GM23338 (cell line): ENCODE measurements around the gene CELF2. TPM values are rescaled to one million over a fixed set of nuclear protein-coding genes. Genes with fewer than 3 reads are reported as not detected.

Source experiments
- ATAC-seq: fragments of 200-7000 bp; cut with Tn5 transposase; 3 replicates; pipeline ENCODE4 v1.9.1; 2020
- DNase-seq: peaks from one replicate; pipeline ENCODE4 v3.0.0-alpha.2; 2015; ENCODE audit warnings: low spot score
- H2AFZ ChIP-seq: fragments of 200-600 bp; sonication (generic); 2 replicates; pipeline ENCODE4 v1.8.0; 2016; ENCODE audit warnings: antibody characterized with exemption, mild to moderate bottlenecking, moderate library complexity
- H3F3A ChIP-seq: fragments of 200-600 bp; sonication (generic); replicated peaks from 2 replicates; pipeline ENCODE4 v1.8.0; 2017; ENCODE audit warnings: antibody characterized with exemption, mixed run types, low read depth
- H3K27ac ChIP-seq: fragments of 200-600 bp; sonication (generic); 2 replicates; pipeline ENCODE4 v1.6.1; 2016; ENCODE audit warnings: low read depth
- H3K27me3 ChIP-seq: fragments of 200-600 bp; sonication (generic); 2 replicates; pipeline ENCODE4 v1.8.0; 2016; ENCODE audit warnings: mild to moderate bottlenecking, mixed run types, moderate library complexity; ENCODE audit not compliant: insufficient read depth
- H3K36me3 ChIP-seq: fragments of 200-600 bp; sonication (generic); 2 replicates; pipeline ENCODE4 v1.8.0; 2016; ENCODE audit warnings: mild to moderate bottlenecking; ENCODE audit not compliant: insufficient read depth
- H3K4me1 ChIP-seq: fragments of 200-600 bp; sonication (generic); 2 replicates; pipeline ENCODE4 v1.8.0; 2016; ENCODE audit warnings: mild to moderate bottlenecking, moderate library complexity; ENCODE audit not compliant: insufficient read depth
- H3K4me2 ChIP-seq: fragments of 200-600 bp; sonication (generic); 2 replicates; pipeline ENCODE4 v1.7.1; 2017; ENCODE audit warnings: mixed run types
- H3K4me3 ChIP-seq: fragments of 200-600 bp; sonication (generic); 2 replicates; pipeline ENCODE4 v1.6.1; 2016; ENCODE audit warnings: mixed run types
- H3K79me2 ChIP-seq: fragments of 200-600 bp; sonication (generic); replicated peaks from 2 replicates; pipeline ENCODE4 v1.8.0; 2017; ENCODE audit warnings: mild to moderate bottlenecking; ENCODE audit not compliant: insufficient read depth
- H3K9me2 ChIP-seq: fragments of 200-600 bp; sonication (generic); 2 replicates; pipeline ENCODE4 v1.8.0; 2017; ENCODE audit not compliant: insufficient read depth
- H4K20me1 ChIP-seq: fragments of 200-600 bp; sonication (generic); replicated peaks from 2 replicates; pipeline ENCODE4 v1.8.0; 2017; ENCODE audit warnings: mild to moderate bottlenecking; ENCODE audit not compliant: insufficient read depth
- H3K27ac Mint-ChIP-seq: 2 replicates; pipeline ENCODE4 v1.8.0; 2020; ENCODE audit warnings: inconsistent platforms, mild to moderate bottlenecking, moderate library complexity, mixed read lengths
- H3K27me3 Mint-ChIP-seq: 3 replicates; pipeline ENCODE4 v1.8.0; 2022; ENCODE audit warnings: low read depth, mild to moderate bottlenecking, moderate library complexity, mixed read lengths, inconsistent platforms; ENCODE audit not compliant: insufficient read depth, poor library complexity
- H3K36me3 Mint-ChIP-seq: 3 replicates; pipeline ENCODE4 v1.8.0; 2021; ENCODE audit warnings: low read depth, mild to moderate bottlenecking, inconsistent platforms, moderate library complexity, mixed read lengths
- H3K4me1 Mint-ChIP-seq: 3 replicates; pipeline ENCODE4 v1.8.0; 2020; ENCODE audit warnings: mild to moderate bottlenecking, inconsistent platforms, mixed read lengths
- H3K4me3 Mint-ChIP-seq: 3 replicates; pipeline ENCODE4 v1.8.0; 2021; ENCODE audit warnings: moderate library complexity, mild to moderate bottlenecking, inconsistent platforms, mixed read lengths
- H3K9me3 Mint-ChIP-seq: 3 replicates; pipeline ENCODE4 v1.8.0; 2020; ENCODE audit warnings: moderate library complexity, mild to moderate bottlenecking, inconsistent platforms, mixed read lengths
- CTCF ChIP-seq, 2 experiments: fragments of 200-600 bp in 1 of 2; sonication (generic) in 1 of 2; conservative IDR thresholded peaks; 2 replicates each; pipeline versions ENCODE4 v1.5.1 to v1.6.1; 2016 to 2017; ENCODE audit warnings: antibody characterized with exemption in 2 of 2, low read depth in 2 of 2, mild to moderate bottlenecking in 2 of 2, moderate library complexity in 1 of 2
- ETS1 ChIP-seq: IDR thresholded peaks from 2 replicates; pipeline ENCODE4 v1.6.1; 2016; ENCODE audit warnings: antibody characterized with exemption
- EZH2 ChIP-seq: fragments of 200-600 bp; sonication (generic); IDR thresholded peaks from one replicate; pipeline ENCODE4 v1.8.0; 2017; ENCODE audit warnings: antibody characterized with exemption, mild to moderate bottlenecking, low read depth; ENCODE audit not compliant: unreplicated experiment
- EZH2phosphoT487 ChIP-seq: fragments of 200-600 bp; sonication (generic); IDR thresholded peaks from one replicate; pipeline ENCODE4 v1.8.1; 2018; ENCODE audit warnings: antibody characterized with exemption; ENCODE audit not compliant: unreplicated experiment
- JUNB ChIP-seq: IDR thresholded peaks from one replicate; pipeline ENCODE4 v1.6.1; 2016; ENCODE audit warnings: antibody characterized with exemption; ENCODE audit not compliant: unreplicated experiment
- NANOG ChIP-seq: IDR thresholded peaks from 2 replicates; pipeline ENCODE4 v1.6.1; 2016; ENCODE audit warnings: antibody characterized with exemption, borderline replicate concordance
- ZNF114 ChIP-seq: fragments of 250-450 bp; sonication (Bioruptor Pico); IDR thresholded peaks from 2 replicates; pipeline ENCODE4 v1.5.0; 2020; ENCODE audit warnings: mild to moderate bottlenecking, moderate library complexity
- ZNF331 ChIP-seq: fragments of 250-450 bp; sonication (Bioruptor Pico); IDR thresholded peaks from 2 replicates; pipeline ENCODE4 v1.5.0; 2020; ENCODE audit warnings: low read depth, mild to moderate bottlenecking, moderate library complexity
- ZNF462 ChIP-seq: fragments of 250-450 bp; sonication (Bioruptor Pico); IDR thresholded peaks from 2 replicates; pipeline ENCODE4 v1.5.0; 2020; ENCODE audit warnings: mild to moderate bottlenecking, moderate library complexity
- polyA plus RNA-seq: library from polyadenylated mRNA; unstranded; fragments of >200 nt; fragmentation: Nextera tagmentation; extraction: Ambion mirVana; gene quantifications from 2 replicates; pipeline ENCODE4 v1.2.1, GENCODE V29; 2016
- total RNA-seq: library from RNA; depleted of rRNA; stranded (reverse); fragments of >200 nt; shearing (Covaris generic); gene quantifications from 2 replicates; pipeline ENCODE4 v1.2.3, GENCODE V29; 2014

Gene CELF2
- total and polyA plus RNA-seq, 2 experiments from 2014 or later = 18.1 to 22.5 TPM

- TF ChIP-seq ZNF462 (CRISPR knock-in tag) = no peak
- no peak for TF ChIP-seq ZNF331 (CRISPR knock-in tag)
These were observed 102.2 kb downstream of the CELF2 start (continued) for GRCh38 chr10:11119843-11120242.

GRCh38 chr10:11120711-11121110 lies 103.0 kb downstream of the CELF2 start:
- ATAC-seq (no peak), DNase-seq (no peak)
- H3F3A ChIP-seq = no peaks in the 10 kb centered on the region
- H3K27ac ChIP-seq = no peak overlapping the region
- no peak overlapping the region for H3K4me2 ChIP-seq
- Mint-ChIP-seq H3K9me3 (no peaks in the 10 kb centered on the region), H3K4me3 (no peak overlapping the region), H3K4me1 (peaks cover 14% of the 10 kb centered on the region), H3K27ac (no peak overlapping the region), H3K27me3 (peaks cover 2% of the 10 kb centered on the region), H3K36me3 (no peaks in the 10 kb centered on the region)
- H3K9me2 ChIP-seq = no peaks in the 10 kb centered on the region; the same call in 1 of the 2 replicates
- H3K36me3 ChIP-seq = no peaks in the 10 kb centered on the region
- H3K27me3 ChIP-seq = no peaks in the 10 kb centered on the region
- no peaks in the 10 kb centered on the region; the same call in 1 of the 2 replicates for H4K20me1 ChIP-seq
- H3K79me2 ChIP-seq = 0 out of 2 replicates have a peak, but pooled peaks cover 3% of the 10 kb centered on the region
- H3K4me1 ChIP-seq = peaks cover 8% of the 10 kb centered on the region
- no peak overlapping the region for H3K4me3 ChIP-seq
- no peak overlapping the region for H2AFZ ChIP-seq
- TF ChIP-seq ZNF331 (CRISPR knock-in tag) (no peak), EZH2 (no peak), EZH2phosphoT487 (no peak), JUNB (no peak), NANOG (no peak), ETS1 (no peak), CTCF (conservative IDR thresholded peaks at IDR 0.05; ENCODE audit: low read depth in 2 of 2) (no peak), ZNF114 (CRISPR knock-in tag) (no peak)
